OCI-LY3 (cell line): ENCODE measurements around the gene NDUFB7.

ENCODE experiments used
- EZH2phosphoT487 ChIP-seq: fragments of 200-600 bp; shearing (Covaris generic); IDR thresholded peaks from 2 replicates; pipeline ENCODE4 v1.6.1; 2018; ENCODE audit warnings: antibody characterized with exemption, mixed run types, low read depth
- TF ChIP-seq, protein P1 (sequence below): fragments of 200-600, 300-600 bp; sonication (generic); IDR thresholded peaks from 2 replicates; pipeline ENCODE4 v1.5.1; 2014; ENCODE audit warnings: antibody characterized with exemption, low read length, low read depth

DNA sequence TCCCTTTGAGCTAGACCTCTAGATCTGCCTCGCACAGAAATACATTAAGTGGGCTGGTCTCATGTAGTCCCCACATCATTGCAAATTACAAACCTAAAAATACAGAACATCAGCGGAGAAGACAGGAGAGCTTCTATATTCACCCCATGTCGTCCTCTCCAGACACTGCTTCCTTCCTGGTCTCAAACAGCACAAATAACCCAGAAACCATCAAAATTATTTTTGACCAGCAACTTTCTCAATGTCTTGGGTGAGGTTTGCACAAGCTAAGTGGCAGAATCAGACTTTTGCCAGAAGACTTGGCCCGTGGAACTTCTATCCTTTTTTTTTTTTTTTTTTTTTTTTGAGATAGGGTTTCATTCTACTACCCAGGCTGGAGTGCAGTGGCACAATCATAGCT lies 39.2 kb upstream of the NDUFB7 start:
- TF ChIP-seq, protein P1, sequence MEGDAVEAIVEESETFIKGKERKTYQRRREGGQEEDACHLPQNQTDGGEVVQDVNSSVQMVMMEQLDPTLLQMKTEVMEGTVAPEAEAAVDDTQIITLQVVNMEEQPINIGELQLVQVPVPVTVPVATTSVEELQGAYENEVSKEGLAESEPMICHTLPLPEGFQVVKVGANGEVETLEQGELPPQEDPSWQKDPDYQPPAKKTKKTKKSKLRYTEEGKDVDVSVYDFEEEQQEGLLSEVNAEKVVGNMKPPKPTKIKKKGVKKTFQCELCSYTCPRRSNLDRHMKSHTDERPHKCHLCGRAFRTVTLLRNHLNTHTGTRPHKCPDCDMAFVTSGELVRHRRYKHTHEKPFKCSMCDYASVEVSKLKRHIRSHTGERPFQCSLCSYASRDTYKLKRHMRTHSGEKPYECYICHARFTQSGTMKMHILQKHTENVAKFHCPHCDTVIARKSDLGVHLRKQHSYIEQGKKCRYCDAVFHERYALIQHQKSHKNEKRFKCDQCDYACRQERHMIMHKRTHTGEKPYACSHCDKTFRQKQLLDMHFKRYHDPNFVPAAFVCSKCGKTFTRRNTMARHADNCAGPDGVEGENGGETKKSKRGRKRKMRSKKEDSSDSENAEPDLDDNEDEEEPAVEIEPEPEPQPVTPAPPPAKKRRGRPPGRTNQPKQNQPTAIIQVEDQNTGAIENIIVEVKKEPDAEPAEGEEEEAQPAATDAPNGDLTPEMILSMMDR: no peak
- no peak for TF ChIP-seq EZH2phosphoT487
